IgD-negative memory B cell (primary cell): ENCODE results near the gene ZNF511. TPM values are rescaled to one million over a fixed set of nuclear protein-coding genes. Genes with fewer than 3 reads are reported as not detected.

Source experiments
- H3K27ac Mint-ChIP-seq, 3 donors: one replicate each; pipeline ENCODE4 v1.8.0; 2020 to 2022; ENCODE audit warnings: mild to moderate bottlenecking in 3 of 3, mixed read lengths in 3 of 3, moderate library complexity in 1 of 3
- H3K27me3 Mint-ChIP-seq: one replicate; pipeline ENCODE4 v1.8.0; 2021; ENCODE audit warnings: mixed read lengths
- H3K36me3 Mint-ChIP-seq: one replicate; pipeline ENCODE4 v1.8.0; 2020; ENCODE audit warnings: mild to moderate bottlenecking, mixed read lengths
- H3K4me1 Mint-ChIP-seq, 3 donors: one replicate each; pipeline ENCODE4 v1.8.0; 2020 to 2022; ENCODE audit warnings: mixed read lengths in 3 of 3, mild to moderate bottlenecking in 1 of 3
- H3K4me3 Mint-ChIP-seq, 4 donors: one replicate each; pipeline ENCODE4 v1.8.0; 2020 to 2022; ENCODE audit warnings: mild to moderate bottlenecking in 4 of 4, mixed read lengths in 4 of 4, moderate library complexity in 3 of 4
- H3K9me3 Mint-ChIP-seq, 3 donors: one replicate each; pipeline ENCODE4 v1.8.0; 2020 to 2021; ENCODE audit warnings: mixed read lengths in 3 of 3, mild to moderate bottlenecking in 1 of 3
- polyA plus RNA-seq: library from polyadenylated mRNA; unstranded; fragments of 300-500 nt; fragmentation: Illumina TruSeq; gene quantifications from one replicate; pipeline ENCODE4 v1.2.3, GENCODE V29; 2021

Gene ZNF511
- polyA plus RNA-seq, 1 donor from 2014 or later = 107 TPM

DNA sequence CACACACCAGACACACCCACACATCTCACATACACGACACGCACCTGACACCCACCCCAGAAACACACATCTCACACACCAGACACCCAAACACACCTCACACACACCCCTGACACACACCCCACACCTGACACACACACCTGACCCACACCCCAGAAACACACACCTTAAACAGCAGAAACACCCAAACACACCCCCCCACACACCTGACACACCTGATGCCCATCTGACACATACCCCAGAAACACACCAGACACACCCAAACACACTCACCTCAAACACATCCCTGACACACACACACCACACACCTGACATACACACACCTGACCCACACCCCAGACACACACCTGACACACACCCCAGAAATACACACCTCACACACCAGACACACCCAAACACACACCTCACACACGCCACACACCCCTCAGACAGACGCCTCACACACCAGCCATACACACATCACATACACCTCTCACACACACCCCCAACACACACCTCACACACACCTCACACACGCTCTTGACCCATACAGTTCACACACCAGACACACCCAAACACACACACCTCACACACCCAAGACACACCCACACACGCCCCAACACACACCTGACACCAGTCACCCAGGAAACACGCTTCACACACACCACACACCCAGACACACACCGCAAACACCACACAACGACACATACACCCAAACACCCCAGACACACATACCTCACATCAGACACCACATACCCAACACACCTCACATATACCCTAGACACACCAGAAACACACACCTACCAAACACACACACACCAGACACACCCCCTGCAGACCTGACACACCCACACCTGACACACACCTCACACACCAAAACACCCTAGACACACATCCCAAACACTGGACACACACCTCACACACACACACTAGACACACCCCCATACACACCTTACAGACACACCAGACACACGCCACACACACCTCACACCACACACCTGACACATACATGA, 29.7 kb downstream of the ZNF511 start:
- no peaks in the 10 kb centered on the region for H3K36me3 Mint-ChIP-seq
- H3K4me1 Mint-ChIP-seq = peaks cover 0 to 2% (median 0%) of the 10 kb centered on the region in 3 donors
- peaks cover 15% of the 10 kb centered on the region for H3K27me3 Mint-ChIP-seq
- H3K9me3 Mint-ChIP-seq = no peaks in the 10 kb centered on the region
- H3K27ac Mint-ChIP-seq = no peak overlapping the region
- no peak overlapping the region for H3K4me3 Mint-ChIP-seq

DNA sequence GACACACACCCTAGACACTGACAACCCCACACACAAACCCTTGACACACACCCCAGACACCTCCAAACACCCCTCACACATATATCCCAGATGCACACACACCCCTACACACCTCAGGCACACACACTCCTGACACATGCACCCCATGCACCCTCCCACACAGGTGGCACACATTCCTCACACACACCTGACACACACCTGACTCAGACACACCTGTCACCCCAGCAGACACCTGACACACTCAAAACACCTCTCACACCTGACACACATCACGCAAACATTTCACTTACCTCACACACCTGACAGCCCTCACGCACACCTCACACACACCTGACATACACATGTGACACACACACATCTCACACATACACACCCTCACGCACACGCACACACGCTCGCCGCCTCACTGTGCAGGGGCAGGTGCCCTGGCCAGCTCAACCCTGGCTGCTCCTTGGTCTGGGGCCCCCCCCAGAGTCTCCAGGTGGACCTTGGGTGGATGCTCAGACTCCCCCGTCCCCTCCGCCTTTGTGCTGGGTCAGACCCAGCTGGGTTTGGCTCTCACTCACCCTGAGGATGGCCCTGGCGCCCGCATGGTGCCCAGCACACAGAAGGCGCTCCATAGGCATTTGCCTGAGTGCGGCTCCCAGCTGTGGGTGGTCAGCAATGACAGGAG, 31.1 kb downstream of the ZNF511 start:
- H3K4me1 Mint-ChIP-seq = peaks cover 0 to 1% (median 0%) of the 10 kb centered on the region in 3 donors

DNA sequence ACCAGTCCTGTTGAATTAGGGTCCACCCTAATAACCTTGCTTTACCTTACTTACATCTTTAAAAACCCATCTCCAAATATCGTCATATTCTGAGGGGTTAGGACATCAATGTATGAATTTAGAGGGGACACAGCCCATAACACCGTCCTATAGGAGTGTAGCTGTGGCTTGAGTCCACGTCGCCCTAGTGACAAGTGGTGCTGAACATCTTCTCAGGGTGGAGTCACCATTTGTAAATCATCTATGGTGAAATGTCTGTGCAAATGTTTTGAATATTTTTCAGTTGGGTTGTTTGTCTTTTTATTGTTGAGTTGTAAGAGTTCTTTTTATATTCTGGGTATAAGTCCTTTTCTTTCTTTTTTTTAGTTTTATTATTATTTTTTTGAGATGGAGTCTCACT, 33.3 kb downstream of the ZNF511 start:
- Mint-ChIP-seq H3K27ac (no peak overlapping the region), H3K9me3 (no peaks in the 10 kb centered on the region), H3K36me3 (no peaks in the 10 kb centered on the region), H3K4me3 (peak overlapping the region in 1 of 4 donors; percentile 22), H3K27me3 (peaks cover 35% of the 10 kb centered on the region), H3K4me1 (no peaks in the 10 kb centered on the region)

More for the DNA sequence above, 31.1 kb downstream of the ZNF511 start:
- peaks cover 21% of the 10 kb centered on the region for H3K27me3 Mint-ChIP-seq
- H3K36me3 Mint-ChIP-seq = no peaks in the 10 kb centered on the region
- no peak overlapping the region for H3K4me3 Mint-ChIP-seq
- no peak overlapping the region for H3K27ac Mint-ChIP-seq
- H3K9me3 Mint-ChIP-seq = no peaks in the 10 kb centered on the region

DNA sequence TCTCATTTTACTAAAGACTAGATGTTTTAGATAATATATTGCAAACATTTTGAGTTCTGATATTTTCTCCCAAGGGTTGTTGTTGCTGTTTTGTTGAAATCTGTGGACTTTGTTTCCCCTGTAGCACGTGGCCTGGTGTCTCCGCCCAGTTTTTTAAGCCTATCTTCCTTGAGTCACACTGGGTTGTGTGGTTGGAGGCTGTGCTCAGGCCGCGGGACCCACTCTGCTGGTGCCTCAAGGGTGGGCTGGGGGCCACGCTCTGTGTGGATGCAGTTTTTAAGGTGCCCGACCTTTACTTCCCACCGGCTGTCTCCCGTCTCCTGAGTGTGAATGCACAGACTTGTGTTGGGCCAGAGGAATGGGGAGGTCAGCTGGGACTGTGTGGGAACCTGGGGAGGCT, 34.2 kb downstream of the ZNF511 start:
- no peaks in the 10 kb centered on the region for H3K36me3 Mint-ChIP-seq
- peaks cover 35% of the 10 kb centered on the region for H3K27me3 Mint-ChIP-seq
- no peak overlapping the region for H3K27ac Mint-ChIP-seq
- no peaks in the 10 kb centered on the region for H3K9me3 Mint-ChIP-seq
- H3K4me1 Mint-ChIP-seq = no peaks in the 10 kb centered on the region
- H3K4me3 Mint-ChIP-seq = no peak overlapping the region

DNA sequence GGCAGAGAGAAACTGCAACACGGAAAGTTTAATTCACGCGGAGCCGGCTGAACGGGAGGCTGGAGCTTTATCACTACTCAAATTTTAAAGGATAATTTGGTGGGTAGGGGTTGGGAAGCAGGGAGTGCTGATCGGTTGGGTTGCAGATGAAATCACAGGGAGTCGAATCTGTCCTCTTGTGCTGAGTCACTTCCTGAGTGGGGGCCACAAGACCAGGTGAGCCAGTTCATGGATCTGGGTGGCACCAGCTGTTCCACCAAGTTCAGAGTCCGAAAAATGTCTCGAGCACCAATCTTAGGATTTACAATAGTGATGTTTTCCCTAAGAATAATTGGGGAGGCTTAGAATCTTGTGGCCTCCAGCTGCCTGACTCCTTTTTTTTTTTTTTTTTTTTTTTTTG, 34.8 kb downstream of the ZNF511 start:
- Mint-ChIP-seq H3K27ac (no peak overlapping the region), H3K36me3 (no peaks in the 10 kb centered on the region), H3K9me3 (no peaks in the 10 kb centered on the region), H3K27me3 (peaks cover 35% of the 10 kb centered on the region), H3K4me1 (no peaks in the 10 kb centered on the region), H3K4me3 (no peak overlapping the region)

DNA sequence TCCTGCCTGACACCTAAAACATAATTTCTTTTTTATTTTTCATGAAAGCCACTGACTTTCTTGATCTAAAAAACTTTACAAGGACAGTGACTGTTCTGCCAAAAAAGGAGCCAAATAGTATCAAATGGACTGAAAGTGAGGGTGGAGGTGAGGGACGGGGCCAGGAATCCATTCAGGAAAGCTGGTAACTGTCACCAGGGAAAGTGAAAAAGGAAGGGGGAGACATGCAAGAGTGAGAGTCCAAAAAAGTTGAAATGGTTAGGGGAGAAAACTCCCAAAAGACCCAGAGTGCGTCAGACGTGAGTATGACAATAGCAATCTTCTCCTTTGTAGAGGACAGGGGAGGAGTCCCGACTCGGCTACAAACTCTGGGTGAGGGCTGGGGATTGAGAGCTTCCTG, 35.5 kb downstream of the ZNF511 start:
- no peaks in the 10 kb centered on the region for H3K36me3 Mint-ChIP-seq
- no peaks in the 10 kb centered on the region for H3K9me3 Mint-ChIP-seq
- H3K27ac Mint-ChIP-seq = no peak overlapping the region
- H3K4me3 Mint-ChIP-seq = no peak overlapping the region
- peaks cover 0 to 3% (median 0%) of the 10 kb centered on the region in 3 donors for H3K4me1 Mint-ChIP-seq
- peaks cover 35% of the 10 kb centered on the region for H3K27me3 Mint-ChIP-seq

DNA sequence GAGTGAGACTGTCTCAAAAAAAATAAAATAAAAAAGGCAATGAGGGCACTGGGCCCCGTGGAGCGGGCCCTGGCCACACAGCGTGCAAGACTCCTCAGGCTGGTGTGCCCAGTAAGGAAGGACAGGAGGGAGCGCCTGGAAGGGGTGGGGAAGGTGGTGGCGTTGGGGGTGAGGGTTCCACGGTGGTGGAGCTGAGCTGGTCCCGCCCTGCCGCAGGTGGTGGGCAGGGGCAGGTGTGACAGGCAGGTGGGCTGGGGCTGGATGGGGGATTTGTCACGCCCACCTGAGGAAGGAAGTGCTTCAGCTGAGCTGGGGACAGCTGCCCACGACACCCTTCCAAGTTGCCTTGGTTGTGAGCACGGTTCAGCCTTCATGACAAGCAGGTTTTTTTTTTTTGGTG, 37.7 kb downstream of the ZNF511 start:
- no peaks in the 10 kb centered on the region for H3K36me3 Mint-ChIP-seq
- peaks cover 0 to 4% (median 0%) of the 10 kb centered on the region in 3 donors for H3K4me1 Mint-ChIP-seq
- no peak overlapping the region for H3K27ac Mint-ChIP-seq
- no peaks in the 10 kb centered on the region for H3K9me3 Mint-ChIP-seq
- H3K4me3 Mint-ChIP-seq = peak overlapping the region in 1 of 4 donors; percentile 76
- peaks cover 31% of the 10 kb centered on the region for H3K27me3 Mint-ChIP-seq

DNA sequence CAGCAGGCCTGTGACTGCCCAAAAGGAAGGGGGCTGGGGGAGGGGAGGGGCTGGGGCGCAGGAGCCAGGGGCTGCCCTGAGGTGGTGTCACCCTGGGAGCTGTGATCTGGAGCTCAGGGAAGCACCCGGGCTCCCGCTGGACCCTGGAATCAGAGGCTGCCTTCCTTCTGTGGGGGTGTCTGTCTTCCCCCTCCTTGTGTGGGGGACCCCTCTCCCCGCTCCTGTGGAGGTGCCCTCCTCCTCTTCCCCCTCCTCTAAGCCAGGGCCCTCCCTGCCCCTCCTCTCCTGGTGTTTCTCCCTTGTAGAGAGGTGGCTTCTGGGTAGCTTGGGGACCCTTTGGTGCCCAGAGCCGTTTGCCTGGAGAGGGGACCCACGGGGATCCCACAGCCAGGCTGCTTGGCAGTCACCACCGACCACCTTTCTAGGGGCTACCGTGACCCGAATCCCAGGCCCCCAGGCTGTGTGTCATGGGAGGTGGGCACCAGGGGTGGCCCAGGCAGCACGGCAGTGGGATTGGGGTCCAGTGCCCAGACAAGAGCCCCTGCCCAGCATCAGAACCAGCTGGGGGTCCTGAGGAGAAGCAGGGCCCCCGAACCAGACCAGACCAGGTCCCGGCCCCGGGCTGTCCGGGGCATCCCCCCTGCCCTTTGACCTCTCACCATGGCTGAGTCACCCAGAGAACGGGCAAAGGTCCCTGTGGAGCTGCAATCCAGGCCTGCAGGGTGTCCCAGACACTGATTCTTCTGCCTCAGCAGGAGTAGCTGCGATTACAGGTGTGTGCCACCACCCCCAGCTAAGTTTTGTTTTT, 39.2 kb downstream of the ZNF511 start:
- peaks cover 0 to 4% (median 0%) of the 10 kb centered on the region in 3 donors for H3K4me1 Mint-ChIP-seq
- H3K36me3 Mint-ChIP-seq = no peaks in the 10 kb centered on the region
- H3K4me3 Mint-ChIP-seq = no peak overlapping the region
- peaks cover 28% of the 10 kb centered on the region for H3K27me3 Mint-ChIP-seq
- H3K27ac Mint-ChIP-seq = no peak overlapping the region
- H3K9me3 Mint-ChIP-seq = no peaks in the 10 kb centered on the region

DNA sequence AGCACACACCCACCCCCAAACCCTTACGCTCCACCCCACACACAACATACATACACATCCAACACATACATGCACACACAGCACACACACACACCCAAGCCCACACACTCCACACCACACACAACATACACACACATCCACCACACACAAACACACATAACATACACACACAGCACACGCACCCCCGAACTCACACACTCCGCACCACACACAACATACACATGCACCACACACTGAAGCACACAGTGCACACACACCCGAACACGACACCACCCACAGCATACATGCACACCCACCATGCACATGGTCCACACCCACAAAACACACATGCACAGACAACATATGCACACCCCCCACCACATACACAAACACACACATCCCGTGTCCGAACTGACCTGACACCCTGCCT, 40.5 kb downstream of the ZNF511 start:
- no peak overlapping the region for H3K4me3 Mint-ChIP-seq
- no peaks in the 10 kb centered on the region for H3K9me3 Mint-ChIP-seq
- no peak overlapping the region for H3K27ac Mint-ChIP-seq
- H3K4me1 Mint-ChIP-seq = peaks cover 0 to 5% (median 0%) of the 10 kb centered on the region in 3 donors
- peaks cover 19% of the 10 kb centered on the region for H3K27me3 Mint-ChIP-seq
- no peaks in the 10 kb centered on the region for H3K36me3 Mint-ChIP-seq

DNA sequence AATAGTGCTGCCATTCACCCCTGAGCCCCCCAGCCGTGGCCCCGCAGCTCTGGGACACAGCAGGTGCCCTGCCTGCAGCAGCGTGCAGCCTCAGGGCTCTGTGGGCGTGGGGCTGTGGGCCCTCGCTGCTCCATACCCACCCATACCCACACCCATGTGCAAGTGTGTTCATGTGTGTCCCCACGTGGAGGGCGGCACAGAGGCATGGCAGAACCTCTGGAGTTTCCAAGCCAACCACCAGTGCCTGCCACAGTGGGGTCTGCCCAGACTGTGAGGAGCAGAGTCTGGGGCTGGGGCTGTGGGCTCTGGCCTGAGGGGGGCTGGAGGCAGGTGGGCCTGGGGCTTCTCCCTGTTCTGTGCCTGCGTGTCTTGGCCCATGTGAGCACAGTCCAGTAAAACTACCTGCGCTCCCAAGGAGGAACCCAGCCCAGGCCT, 40.9 kb downstream of the ZNF511 start:
- H3K4me1 Mint-ChIP-seq = peaks cover 0 to 5% (median 0%) of the 10 kb centered on the region in 3 donors
- H3K4me3 Mint-ChIP-seq = no peak overlapping the region
- H3K27ac Mint-ChIP-seq = no peak overlapping the region
- no peaks in the 10 kb centered on the region for H3K9me3 Mint-ChIP-seq
- peaks cover 17% of the 10 kb centered on the region for H3K27me3 Mint-ChIP-seq
- no peaks in the 10 kb centered on the region for H3K36me3 Mint-ChIP-seq

DNA sequence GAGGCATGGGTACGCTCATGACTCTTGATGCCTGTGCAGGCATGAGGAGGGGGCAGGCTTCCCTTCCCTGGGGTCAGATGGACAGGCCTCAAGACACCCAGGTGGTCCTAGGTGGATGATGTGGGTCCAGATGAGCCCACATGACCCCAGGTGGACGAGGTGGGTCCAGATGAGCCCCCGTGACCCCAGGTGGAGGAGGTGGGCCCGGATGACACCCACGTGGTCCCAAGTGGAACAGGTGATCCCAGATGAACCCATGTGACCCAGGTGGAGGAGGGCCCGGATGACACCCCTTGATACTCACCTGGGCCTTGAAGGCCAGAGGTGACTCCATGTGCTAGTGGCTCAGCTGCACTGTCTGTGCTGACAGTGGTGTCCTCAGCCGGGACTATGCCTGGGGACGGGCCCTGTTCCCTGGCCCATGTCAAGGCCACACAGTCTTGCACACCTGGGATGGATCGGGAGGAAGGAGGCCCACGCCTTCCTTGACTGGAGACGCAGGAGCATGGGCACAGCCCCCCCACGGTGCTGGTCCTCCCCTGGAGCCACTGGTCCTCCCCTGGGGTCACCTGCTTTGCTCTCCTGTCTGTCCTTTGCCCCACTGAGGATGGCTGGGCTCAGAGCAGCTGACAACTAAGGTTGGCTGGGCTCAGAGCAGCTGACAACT, 41.7 kb downstream of the ZNF511 start:
- H3K27ac Mint-ChIP-seq = no peak overlapping the region
- H3K27me3 Mint-ChIP-seq = peaks cover 14% of the 10 kb centered on the region
- H3K36me3 Mint-ChIP-seq = no peaks in the 10 kb centered on the region
- peaks cover 0 to 5% (median 0%) of the 10 kb centered on the region in 3 donors for H3K4me1 Mint-ChIP-seq
- no peak overlapping the region for H3K4me3 Mint-ChIP-seq
- no peaks in the 10 kb centered on the region for H3K9me3 Mint-ChIP-seq

DNA sequence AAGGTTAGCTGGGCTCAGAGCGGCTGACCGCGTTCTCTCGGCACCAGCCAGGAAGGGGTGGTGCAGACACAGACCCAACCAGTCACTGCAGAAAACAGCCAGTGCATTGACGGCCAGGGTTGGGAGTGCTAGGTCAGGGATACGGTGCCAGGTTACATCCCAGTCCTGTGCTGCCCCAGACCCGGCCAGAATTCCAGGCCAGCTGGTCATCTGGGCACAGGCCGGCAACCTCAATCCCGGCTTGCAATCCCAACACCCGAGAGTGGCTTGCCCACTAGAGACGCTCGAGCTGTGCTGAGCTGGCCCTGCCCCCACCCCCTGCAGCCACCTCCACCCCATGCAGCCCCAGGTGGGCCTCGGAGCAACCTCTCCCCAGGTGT, 42.2 kb downstream of the ZNF511 start:
- Mint-ChIP-seq H3K36me3 (no peaks in the 10 kb centered on the region), H3K27me3 (peaks cover 8% of the 10 kb centered on the region), H3K4me3 (no peak overlapping the region), H3K9me3 (no peaks in the 10 kb centered on the region), H3K27ac (no peak overlapping the region), H3K4me1 (peaks cover 0 to 5% (median 0%) of the 10 kb centered on the region in 3 donors)

DNA sequence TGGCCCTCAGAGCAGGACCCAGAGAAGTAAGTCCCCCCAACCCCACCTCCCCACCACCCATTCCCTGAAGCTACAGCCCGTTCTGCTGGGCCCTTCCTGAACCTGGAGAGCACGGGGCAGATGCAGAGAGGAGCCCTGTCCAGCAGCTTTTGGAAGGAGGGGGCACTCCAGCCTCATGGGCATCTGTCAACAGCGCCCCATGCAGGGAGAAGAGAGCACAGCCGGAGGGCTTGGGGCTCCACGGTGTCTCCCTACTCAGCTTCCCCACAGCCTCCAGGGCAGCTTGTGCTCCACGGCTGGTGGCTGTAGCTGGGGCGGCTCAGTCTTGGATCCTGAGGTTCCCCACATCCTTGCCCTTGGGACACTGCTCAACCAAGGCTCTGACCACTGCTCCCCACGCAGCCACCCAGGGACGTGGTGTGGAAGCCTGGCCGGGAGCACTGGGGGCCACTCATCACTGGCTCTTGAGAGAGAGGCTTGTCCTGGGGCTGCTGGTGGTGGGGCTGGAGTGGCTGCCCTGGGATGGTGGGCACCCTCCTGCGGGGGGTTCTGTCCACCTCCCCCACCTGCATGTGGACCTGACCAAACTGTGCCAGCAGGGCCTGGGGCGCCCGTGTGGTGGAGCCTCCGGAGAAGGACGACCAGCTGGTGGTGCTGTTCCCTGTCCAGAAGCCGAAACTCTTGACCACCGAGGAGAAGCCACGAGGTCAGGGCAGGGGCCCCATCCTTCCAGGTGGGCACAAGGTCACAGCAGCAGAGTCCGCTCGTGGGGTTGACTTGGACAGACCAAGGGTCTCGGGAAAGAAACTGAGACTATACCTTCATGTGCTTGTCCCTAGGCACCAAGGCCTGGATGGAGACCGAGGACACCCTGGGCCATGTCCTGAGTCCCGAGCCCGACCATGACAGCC, 42.9 kb downstream of the ZNF511 start:
- peaks cover 0 to 5% (median 0%) of the 10 kb centered on the region in 3 donors for H3K4me1 Mint-ChIP-seq
- H3K9me3 Mint-ChIP-seq = no peaks in the 10 kb centered on the region
- no peak overlapping the region for H3K4me3 Mint-ChIP-seq
- no peak overlapping the region for H3K27ac Mint-ChIP-seq
- peaks cover 4% of the 10 kb centered on the region for H3K27me3 Mint-ChIP-seq
- no peaks in the 10 kb centered on the region for H3K36me3 Mint-ChIP-seq
